H1 (cell line): ENCODE measurements around the gene XRN2. TPM values are rescaled to one million over a fixed set of nuclear protein-coding genes. Genes with fewer than 3 reads are reported as not detected.
A peak's percentile ranks its signal among the peaks of the same experiment; 100 is the strongest.

Experiments
- ASH2L ChIP-seq: fragments of 200-600, 300-600 bp; sonication (generic); IDR thresholded peaks from one replicate; pipeline ENCODE4 v1.7.1; 2017; ENCODE audit warnings: low read length
- ATF3 ChIP-seq: IDR thresholded peaks from 2 replicates; pipeline ENCODE4 v1.6.1; 2011; ENCODE audit warnings: low read depth, mild to moderate bottlenecking, low read length; ENCODE audit not compliant: insufficient read depth
- BACH1 ChIP-seq: IDR thresholded peaks from 2 replicates; pipeline ENCODE4 v1.6.1; 2012; ENCODE audit warnings: low read length, improper control_type of control experiment
- CBX8 ChIP-seq: fragments of 300-800, 300-1000 bp; sonication (generic); IDR thresholded peaks from 2 replicates; pipeline ENCODE4 v1.7.1; 2016; ENCODE audit warnings: low read depth, low read length, borderline replicate concordance
- CEBPB ChIP-seq: IDR thresholded peaks from 2 replicates; pipeline ENCODE4 v1.6.1; 2012; ENCODE audit warnings: low read depth, low read length
- CHD2 ChIP-seq: IDR thresholded peaks from 2 replicates; pipeline ENCODE4 v1.6.1; 2012; ENCODE audit warnings: low read length, improper control_type of control experiment
- CREB1 ChIP-seq: IDR thresholded peaks from 2 replicates; pipeline ENCODE4 v1.6.1; 2012; ENCODE audit warnings: inconsistent platforms
- CTBP2 ChIP-seq: IDR thresholded peaks from 2 replicates; pipeline ENCODE4 v1.7.0; 2011; ENCODE audit warnings: borderline replicate concordance, mild to moderate bottlenecking, moderate library complexity, mixed read lengths, low read length; ENCODE audit not compliant: insufficient read depth, insufficient read length
- E2F6 ChIP-seq: IDR thresholded peaks from 2 replicates; pipeline ENCODE4 v1.6.1; 2012; ENCODE audit warnings: inconsistent platforms
- EP300 ChIP-seq, 2 experiments: IDR thresholded peaks; 1 replicate in 1 of 2; 2 replicates in 1 of 2; pipeline ENCODE4 v1.6.1; 2011 to 2012; ENCODE audit warnings: low read depth in 2 of 2, low read length in 2 of 2, mild to moderate bottlenecking in 2 of 2, borderline replicate concordance in 1 of 2, inconsistent platforms in 1 of 2, moderate library complexity in 1 of 2
- EZH2 ChIP-seq: fragments of 200-600 bp; sonication (generic); IDR thresholded peaks from 2 replicates; pipeline ENCODE4 v1.7.1; 2012; ENCODE audit warnings: low read depth, mild to moderate bottlenecking, moderate library complexity, low read length, inconsistent platforms; ENCODE audit not compliant: severe bottlenecking
- GABPA ChIP-seq: IDR thresholded peaks from 2 replicates; pipeline ENCODE4 v1.6.1; 2011; ENCODE audit warnings: mild to moderate bottlenecking, low read length, moderate library complexity, borderline replicate concordance; ENCODE audit not compliant: insufficient read depth
- HDAC6 ChIP-seq: IDR thresholded peaks from one replicate; pipeline ENCODE4 v1.7.1; 2012; ENCODE audit warnings: low read depth, mild to moderate bottlenecking, inconsistent platforms, low read length, moderate library complexity
- KDM1A ChIP-seq: fragments of 200-600, 300-600 bp; sonication (generic); IDR thresholded peaks from 2 replicates; pipeline ENCODE4 v1.7.1; 2016; ENCODE audit warnings: mild to moderate bottlenecking, low read length, borderline replicate concordance
- KDM4A ChIP-seq: IDR thresholded peaks from one replicate; pipeline ENCODE4 v1.7.1; 2012; ENCODE audit warnings: low read depth, mild to moderate bottlenecking, moderate library complexity, low read length, inconsistent platforms; ENCODE audit not compliant: severe bottlenecking
- NANOG ChIP-seq: IDR thresholded peaks from 2 replicates; pipeline ENCODE4 v1.6.1; 2011; ENCODE audit warnings: low read length, low read depth, mild to moderate bottlenecking, inconsistent platforms; ENCODE audit not compliant: insufficient read depth, poor library complexity, severe bottlenecking
- POLR2A ChIP-seq, 2 experiments: IDR thresholded peaks; 1 replicate in 1 of 2; 2 replicates in 1 of 2; pipeline ENCODE4 v1.6.1; 2011; ENCODE audit warnings: low read depth in 2 of 2, low read length in 2 of 2, mild to moderate bottlenecking in 2 of 2; ENCODE audit errors: control extremely low read depth in 1 of 2
- RFX5 ChIP-seq: IDR thresholded peaks from 2 replicates; pipeline ENCODE4 v1.6.1; 2011; ENCODE audit warnings: low read depth, low read length, improper control_type of control experiment, borderline replicate concordance
- SP4 ChIP-seq: IDR thresholded peaks from 2 replicates; pipeline ENCODE4 v1.6.1; 2012; ENCODE audit warnings: low read length, inconsistent platforms
- SUZ12 ChIP-seq: fragments of 200-600 bp; sonication (generic); IDR thresholded peaks from 2 replicates; pipeline ENCODE4 v1.6.1; 2012; ENCODE audit warnings: mild to moderate bottlenecking, inconsistent platforms, low read length, moderate library complexity, mixed read lengths
- TEAD4 ChIP-seq: IDR thresholded peaks from 2 replicates; pipeline ENCODE4 v1.6.1; 2012; ENCODE audit warnings: low read depth, low read length, inconsistent platforms, mixed read lengths
- YY1 ChIP-seq: IDR thresholded peaks from 2 replicates; pipeline ENCODE4 v1.6.1; 2011; ENCODE audit warnings: low read depth, mild to moderate bottlenecking, low read length
- ZNF274 ChIP-seq: IDR thresholded peaks from 2 replicates; pipeline ENCODE4 v1.7.0; 2012; ENCODE audit warnings: low read length, borderline replicate concordance; ENCODE audit errors: extremely low read depth
- polyA plus RNA-seq, 7 experiments: library from polyadenylated mRNA; depleted of rRNA in 3 of 7; stranded (reverse) in 5 of 7; unstranded in 2 of 7; fragments of >200 nt in 5 of 7; fragments of 200-250 nt in 2 of 7; gene quantifications; 1 replicate in 5 of 7; 2 replicates in 1 of 7; 4 replicates in 1 of 7; pipeline versions ENCODE4 v1.2.1 to v1.2.3, GENCODE V29; 2011 to 2013; ENCODE audit warnings: missing spikeins in 2 of 7, mixed read lengths in 2 of 7
- total RNA-seq: library from RNA; stranded (reverse); fragmentation: NEBNext Ultra II Directional; extraction: Animal tissue kit (Norgen Biotek cat#: 25700); gene quantifications from 2 replicates; pipeline ENCODE4 v1.2.1, GENCODE V29; 2021

Gene XRN2
- total and polyA plus RNA-seq, 2 of the 8 experiments (the other 6 are each of a cell fraction or from before 2014, with no cell fraction given): 60.3 to 139 TPM

- no peak for TF ChIP-seq ATF3
- no peak for TF ChIP-seq YY1
- TF ChIP-seq KDM4A: peak; percentile 93
- peak; percentile 64 for TF ChIP-seq E2F6
- TF ChIP-seq SUZ12: peak; percentile 47; the same call in 1 of the 2 replicates
- peak; percentile 7 for TF ChIP-seq EZH2
- no peak for TF ChIP-seq SP4
- no peak for TF ChIP-seq CREB1
- no peak for TF ChIP-seq ASH2L
- no peak for TF ChIP-seq ZNF274
- TF ChIP-seq CBX8: no peak
- TF ChIP-seq BACH1: no peak
- TF ChIP-seq HDAC6: no peak
- no peak for TF ChIP-seq RFX5
- no peak for TF ChIP-seq GABPA
- no peak for TF ChIP-seq CTBP2
- no peak for TF ChIP-seq KDM1A
- TF ChIP-seq CHD2: no peak
- no peak for TF ChIP-seq POLR2A (IDR thresholded peaks at IDR 0.05; ENCODE audit: control extremely low read depth in 1 of 2, low read depth in 2 of 2, low read length in 2 of 2)
- no peak for TF ChIP-seq TEAD4
- no peak for TF ChIP-seq CEBPB
- TF ChIP-seq EP300 (IDR thresholded peaks at IDR 0.05; ENCODE audit: borderline replicate concordance in 1 of 2, low read depth in 2 of 2, low read length in 2 of 2): 0 out of 3 replicates have a peak, but pooled peaks of 1 of the 2 experiments have one; percentile 3
- no peak for TF ChIP-seq NANOG
These were observed 93.6 kb downstream of the XRN2 start (continued) for GRCh38 chr20:21396599-21397340.
